Measurements from ENCODE around the gene ECM1.

Gene ECM1

DNA sequence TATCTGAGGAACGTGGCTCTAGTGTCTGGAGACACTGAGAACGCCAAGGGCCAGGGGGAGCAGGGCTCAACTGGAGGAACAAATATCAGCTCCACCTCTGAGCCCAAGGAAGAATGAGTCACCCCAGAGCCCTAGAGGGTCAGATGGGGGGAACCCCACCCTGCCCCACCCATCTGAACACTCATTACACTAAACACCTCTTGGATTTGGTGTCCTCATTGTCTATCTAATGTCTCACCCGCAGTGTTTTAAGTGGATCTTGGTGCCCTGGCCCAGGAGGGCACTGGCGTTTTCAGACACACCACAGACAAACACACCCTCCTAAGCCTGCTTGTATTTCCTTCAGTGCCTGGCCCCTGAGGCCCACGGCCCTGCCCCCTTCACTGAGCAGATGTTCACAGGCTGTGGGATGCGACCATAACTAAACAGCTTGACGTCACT is 5.5 kb downstream of the ECM1 start:
- DNase-seq, result no peak

DNA sequence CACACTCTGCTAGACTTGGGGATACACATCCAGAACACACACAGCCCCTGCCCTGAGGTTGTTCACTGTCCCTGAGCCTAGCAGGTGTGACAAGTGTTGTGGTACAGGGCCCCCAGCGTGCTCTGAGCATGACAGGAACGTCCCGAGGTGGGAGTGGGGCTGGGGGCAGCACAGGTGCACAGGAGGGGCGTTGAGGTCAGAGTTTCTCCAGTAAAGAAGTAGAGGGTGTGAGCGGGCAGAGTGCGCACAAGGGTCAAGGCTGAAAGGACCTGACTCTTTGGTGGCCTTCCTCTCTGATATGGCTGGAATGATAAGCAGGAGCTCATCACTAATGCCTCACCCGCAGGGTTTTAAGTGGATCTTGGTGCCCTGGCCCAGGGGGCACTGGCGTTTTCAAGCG is 6.4 kb downstream of the ECM1 start:
- no peak for DNase-seq

DNA sequence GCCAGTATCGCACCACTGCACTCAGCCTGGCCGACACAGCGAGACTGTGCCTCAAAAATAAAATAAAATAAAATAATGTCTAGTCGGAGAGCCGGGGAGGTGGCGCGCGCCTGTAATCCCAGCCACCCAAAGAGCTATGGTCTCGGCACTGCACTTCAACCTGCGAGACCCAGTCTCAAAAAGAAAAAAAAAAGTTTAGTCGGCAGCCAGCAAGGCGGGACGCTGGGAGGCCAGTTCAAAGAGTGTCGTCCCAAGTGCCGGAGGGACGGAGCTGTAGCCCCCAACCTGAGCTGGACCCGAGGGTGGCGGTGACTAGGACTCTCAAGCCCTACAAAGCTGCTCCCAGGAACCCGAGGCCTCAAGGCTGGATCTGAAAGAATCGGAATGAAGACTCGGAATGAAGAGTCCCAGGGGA is 7.0 kb downstream of the ECM1 start:
- no peak for DNase-seq

DNA sequence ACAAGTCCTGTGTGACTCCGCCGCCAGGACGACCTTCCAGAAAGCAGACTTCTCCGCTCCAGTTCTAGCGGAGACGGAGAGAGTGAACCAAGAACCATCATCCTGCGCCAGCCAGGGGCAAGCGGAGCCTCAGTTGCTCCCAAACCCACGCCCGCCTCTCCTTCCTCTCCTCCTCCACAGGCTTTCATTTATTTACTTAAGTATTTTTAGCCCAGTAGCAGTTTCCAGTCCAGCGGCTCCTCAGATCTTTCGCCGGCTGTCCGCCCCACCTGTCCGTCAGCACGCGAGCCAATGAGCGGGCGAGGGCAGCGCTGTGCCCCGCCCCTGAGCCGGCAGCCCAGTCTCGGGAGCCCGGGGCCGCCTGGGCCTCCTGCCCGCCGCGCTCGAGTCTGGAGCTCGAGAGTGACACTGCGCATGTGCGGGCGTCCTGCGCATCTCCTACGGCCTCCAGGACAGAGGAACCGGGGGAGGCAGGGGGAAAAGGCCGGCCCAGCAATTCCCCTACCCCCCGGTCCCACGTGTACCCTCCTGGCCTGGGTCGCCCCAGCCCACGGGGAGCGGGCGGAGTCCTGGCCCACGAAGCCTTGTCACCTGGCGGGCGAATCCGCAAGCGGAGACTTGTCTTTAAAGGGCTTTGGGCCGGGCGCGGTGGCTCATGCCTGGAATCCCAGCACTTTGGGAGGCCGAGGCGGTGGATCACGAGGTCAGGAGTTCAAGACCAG is 7.6 kb downstream of the ECM1 start, which contains the start of gene FALEC:
TSS of gene FALEC (plus strand) at position 425 of the 722 bp plus-strand sequence.
- DNase-seq, result peak; percentile 74 to 80 (median 78)

DNA sequence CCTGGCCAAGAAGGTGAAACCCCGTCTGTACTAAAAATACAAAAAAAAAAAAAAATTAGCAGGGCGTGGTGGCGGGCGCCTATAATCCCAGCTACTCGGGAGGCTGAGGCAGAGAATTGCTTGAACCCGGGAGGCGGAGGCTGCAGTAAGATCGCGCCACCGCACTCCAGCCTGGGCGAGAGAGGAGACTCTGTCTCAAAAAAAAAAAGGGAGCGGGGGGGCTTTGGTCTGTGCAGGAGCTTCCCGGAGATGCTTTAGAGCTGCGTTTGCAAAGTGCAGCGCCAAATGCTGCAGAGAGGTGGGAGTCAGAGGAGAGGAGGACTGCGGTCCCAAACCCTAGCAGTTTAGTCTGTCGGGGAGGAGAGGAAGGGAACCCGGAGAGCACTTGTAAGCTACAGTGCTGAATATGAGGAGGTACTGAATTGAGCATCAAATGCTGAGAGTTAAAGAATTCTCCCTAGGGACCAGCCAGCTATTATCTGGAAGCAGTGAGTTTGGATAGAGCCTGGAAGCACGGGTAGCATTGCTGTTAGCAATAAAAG is 8.2 kb downstream of the ECM1 start:
- no peak for DNase-seq

DNA sequence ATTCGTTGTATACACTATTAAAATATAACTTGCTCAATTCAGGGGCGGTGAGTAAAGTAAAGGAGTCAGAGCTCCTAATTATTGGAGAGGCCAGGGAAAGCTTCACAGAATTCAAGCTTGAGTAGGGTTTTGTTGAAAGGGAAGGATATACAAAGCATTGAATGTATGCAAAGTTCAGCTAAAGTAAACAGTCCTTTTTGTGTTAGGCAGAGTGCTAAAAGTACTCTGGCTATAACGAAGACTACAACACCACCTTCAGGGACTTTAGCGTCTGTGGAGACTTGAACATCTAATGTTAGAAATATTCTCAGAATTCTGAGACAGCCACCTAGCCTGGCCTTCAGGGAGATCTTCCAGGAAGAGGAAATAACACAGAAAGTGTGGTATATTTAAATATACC is 8.7 kb downstream of the ECM1 start:
- DNase-seq, result no peak

DNA sequence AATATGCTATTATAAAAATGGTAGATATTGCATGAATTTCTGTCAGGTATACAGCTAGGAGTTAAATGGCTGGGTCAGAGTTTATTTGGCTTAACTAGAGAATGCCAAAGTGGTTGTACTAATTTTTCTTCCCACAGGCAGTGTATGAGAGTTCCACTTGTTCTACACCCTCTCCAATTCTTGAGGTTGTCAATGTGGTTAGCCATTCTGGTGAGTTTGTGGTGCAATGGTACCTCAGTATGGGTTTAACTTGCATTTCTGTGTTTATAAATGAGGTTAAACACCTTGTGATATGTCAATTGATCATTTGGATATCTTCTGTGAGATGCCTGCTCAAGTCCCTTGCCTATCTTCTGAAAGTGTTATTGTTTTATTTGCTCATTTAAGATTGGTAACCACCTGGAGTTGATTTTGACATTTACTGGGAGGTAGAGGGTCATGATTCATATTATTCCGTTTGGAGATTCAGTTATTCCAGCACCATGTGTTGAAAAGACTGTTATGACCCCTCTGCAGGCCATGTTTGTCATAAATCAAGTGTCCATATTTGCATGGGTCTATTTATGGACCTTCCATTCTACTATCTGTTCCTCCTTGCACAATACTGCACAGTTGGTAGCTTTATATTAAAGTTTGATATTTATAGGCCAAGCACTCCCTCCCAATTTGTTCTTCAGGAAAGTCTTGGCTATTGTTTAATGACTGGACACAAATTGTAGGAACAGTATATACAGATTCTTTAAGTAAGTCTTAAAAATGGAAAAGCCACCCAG is 13.5 kb downstream of the ECM1 start:
- no peak for DNase-seq

DNA sequence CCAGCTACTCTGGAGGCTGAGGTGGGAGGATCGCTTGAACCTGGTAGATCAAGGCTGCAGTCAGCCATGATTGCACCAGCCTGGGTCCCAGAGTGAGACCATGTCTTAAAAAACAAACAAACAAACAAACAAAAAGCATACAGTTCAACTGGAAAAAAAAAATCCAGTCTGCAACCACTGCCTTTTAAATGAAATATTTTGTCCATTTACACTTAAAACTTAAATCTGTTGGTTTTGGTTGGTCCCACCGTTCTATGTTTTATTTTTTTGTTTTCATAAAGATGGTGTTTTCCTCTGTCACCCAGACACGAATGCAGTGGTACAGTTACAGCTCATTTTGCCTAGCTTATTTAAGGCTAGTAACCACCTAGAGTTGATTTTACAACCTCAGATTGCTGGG is 17.4 kb downstream of the ECM1 start:
- DNase-seq, result no peak

DNA sequence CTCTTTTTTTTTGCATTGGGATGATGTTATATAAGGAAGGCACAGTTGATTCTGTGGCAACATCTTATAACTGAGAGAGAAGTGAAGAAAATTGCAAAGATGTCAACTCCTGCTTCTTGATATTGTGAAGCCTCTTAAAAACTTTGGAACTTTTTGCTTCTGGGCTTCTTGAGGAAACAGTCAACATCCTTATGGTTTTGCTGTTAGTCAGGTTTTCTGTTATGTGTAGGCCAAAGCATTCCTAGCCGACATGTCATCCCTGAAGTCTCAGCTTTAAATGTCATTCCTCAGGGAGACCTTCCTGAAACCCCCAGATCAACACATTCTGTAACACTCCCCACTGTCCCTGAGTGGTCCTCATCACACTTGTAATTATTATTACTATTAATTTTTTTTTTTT is 20.3 kb downstream of the ECM1 start:
- no peak for DNase-seq

DNA sequence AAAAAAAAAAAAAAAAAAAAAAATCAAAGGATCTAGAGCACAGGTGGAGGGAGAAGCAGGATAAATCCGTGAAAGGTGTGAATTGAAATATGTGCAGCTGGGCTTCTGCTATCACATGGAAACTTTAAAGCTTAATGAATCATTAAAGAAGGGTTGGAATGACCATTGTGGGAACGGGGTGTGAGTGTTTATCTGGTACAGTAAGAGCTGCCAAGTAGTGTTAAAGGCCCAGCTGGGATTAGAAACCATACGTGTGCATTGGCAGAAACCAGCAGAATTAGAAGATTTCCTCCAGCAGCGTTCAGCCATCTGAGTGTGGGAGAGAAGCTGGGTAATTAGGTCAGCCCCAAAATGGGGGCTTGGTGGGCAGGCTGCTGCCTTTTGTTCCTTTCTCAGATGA is 21.1 kb downstream of the ECM1 start:
- DNase-seq, result no peak

DNA sequence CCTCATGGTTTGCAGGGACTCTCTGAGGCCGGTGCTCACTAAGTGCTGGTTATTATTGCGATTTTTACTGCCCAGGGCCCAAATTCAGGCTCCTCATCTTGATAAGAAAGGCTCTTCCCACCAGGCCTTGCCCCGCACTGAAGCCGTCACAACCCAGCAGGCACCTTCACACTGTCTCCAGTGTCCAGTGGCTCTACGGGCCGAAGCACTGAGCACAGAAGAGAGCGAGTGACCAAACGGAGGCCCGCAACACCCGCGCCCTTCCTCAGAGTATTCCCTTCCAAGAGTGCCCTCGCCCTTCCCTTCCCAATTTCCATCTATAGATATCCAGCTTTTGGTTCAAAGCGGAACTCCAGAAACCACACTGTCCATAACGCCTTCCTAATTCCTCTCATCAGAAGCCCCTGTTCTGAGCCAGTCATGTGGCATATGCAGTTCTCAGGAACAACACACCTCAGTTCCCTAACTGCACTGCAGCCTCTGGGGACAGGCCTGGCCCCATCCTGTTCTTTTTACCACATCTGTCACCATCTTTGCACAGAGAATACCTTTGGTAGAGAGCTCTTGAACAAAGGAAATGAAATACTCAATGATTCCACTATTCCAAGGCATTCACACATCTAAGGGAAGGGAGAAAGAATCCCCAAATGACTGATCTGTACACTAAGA is 22.7 kb downstream of the ECM1 start:
- no peak for DNase-seq

DNA sequence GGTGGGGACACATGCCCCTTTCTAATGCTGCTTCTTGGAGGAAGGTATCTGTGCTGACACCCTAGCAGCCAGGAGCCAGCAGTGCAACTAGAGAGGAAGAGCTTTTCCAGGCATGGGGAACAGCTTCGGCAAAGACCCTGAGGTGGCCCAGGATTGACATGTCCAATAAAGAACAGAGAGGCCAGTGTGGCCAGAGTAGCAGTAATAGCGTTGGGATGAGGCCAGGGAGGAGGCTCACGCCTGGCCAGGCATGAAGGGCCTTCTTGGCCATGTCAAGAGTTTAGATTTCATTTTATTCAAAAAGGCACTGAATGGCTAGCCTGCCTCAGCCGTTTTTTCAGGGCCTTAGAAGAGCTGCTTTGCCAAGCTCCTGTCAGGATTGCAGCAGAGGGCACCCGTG is 25.0 kb downstream of the ECM1 start:
- DNase-seq, result no peak

DNA sequence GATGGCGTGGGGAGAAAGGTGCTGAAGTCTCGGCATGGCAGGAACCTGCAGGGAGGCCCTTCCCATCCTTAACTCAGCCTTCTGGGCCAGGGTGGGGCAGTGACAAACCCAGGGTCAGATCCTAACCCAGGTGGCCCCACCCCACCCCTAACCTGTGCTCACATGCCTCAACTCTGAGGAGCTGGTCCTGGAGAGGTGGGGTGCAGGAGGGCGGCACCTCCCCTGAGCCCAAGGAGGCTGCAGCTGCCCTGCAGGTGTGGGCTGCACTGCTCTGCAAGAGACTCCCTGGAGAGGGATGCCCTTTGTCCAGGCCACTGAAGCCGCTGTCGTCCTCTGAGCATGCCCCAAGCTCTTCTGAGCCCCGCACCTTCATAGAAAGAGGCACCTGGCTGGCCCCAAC is 26.1 kb downstream of the ECM1 start:
- no peak for DNase-seq

DNA sequence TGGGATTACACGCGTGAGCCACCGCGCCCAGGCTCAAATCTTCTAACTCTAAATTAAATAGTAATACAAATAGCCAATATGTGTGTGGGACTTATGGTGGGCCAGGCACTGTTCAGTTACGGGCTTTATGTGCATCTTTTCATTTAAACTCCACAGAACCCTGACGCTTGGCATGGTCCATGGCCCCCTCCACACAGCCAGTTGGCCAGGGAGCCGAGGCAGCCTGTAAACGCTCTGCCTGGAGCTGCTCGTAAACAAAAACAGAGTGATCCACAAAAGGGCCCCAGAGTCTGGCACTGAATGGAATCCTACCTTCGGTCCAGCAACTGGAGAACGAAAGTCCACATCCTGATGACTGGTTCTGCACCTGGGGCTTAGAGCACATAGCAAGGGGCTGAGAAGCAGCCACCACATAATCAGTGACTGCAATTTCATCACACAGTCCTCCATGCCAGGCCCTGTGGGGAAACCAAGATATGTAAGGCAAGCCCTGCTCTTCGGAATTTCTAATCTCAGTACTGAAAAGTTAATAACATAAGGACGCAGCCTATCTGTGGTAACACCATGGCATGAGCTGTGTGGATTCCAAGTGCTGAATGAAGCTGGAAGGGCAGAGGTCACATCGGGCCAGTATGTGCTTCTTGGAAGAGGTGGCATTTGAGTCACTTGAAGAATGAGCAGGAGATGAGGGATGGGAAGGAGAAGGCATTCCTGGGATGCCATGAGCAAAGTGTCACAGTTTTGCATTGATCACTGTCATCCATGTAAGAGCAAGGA is 27.8 kb downstream of the ECM1 start:
- DNase-seq, result no peak

DNA sequence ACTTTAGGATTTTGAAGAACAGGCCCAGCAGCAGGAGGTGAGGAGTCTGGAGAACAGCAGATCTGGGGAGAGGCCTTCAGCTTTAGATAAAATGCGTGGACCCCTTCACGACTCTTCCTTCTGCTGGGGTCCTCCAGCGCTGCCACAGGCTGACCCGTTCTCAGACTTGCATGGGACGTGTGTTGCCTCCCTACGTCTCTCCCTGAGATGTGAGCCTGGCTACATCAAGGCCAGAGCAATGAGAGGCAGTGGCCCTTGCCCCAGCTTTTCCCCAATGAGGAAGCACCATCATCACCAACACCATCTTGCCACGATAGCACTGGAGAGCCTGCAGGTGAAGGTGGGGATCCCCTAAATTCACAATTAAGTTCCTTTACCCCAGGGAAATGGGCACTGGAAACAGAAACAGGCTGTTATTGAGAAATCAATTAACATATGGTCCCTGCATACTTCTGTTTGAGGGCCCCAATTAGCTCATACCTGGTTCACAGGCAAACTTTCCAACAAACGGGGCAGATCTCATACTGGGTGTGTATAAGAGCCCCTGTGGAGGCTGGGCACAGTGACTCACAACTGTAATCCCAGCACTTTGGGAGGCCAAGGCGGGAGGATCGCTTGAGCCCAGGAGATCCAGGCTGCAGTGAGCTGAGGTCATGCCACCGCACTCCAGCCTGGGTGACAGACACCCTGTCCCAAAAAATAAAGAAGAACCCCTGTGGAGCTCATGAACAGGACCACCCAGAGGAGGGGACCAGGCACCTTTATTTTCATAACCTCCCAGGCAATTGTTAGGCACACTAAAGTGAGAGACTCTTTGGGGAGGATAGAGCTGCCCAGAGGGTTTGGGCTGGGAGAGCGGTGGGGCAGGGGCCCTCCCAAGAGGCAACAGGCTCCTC is 29.2 kb downstream of the ECM1 start:
- DNase-seq, result no peak

DNA sequence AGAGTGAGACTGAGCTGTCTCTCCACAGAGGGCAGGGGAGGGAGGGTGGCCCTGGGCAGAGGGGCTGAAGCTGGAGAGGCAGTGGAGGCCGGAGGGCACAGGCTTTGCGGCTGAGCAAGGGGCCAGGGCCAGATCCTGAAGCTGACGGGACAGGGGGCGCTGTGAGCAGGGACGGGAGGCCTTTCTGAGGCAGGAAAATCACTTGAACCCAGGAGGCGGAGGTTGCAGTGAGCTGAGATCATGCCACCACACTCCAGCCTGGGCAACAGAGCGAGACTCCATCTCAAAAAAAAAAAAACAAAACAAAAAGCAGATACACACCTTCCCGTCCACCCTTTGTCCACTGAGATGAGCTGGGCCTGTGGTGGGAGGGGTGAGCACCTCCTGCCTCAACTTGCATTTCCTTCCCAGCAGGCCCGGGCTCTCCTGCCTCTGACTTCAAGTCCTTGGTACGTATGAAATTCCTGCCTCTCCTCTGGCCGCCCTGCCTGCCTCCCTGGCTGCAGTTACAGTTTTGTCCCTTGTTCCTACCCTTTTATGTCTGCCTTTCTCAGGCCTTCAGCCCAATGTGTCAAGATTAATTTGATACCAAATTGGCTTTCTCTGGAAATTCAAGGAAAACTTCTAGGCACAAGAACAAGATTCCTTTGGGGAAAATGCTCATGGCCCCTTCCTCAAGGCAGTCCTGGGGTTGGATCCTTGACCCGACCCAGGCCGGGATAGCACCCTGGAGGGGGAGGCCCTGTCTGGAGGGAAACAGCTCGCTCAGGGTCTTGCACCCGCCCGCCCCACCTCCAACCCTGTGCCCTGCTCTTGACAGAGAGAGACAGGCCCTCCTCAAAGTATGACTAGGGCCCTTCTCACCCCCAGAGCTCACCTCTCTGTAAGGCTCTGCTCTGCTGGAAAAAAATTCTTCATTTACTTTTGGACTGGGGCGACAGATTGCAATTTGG is 30.1 kb downstream of the ECM1 start:
- DNase-seq, result no peak

DNA sequence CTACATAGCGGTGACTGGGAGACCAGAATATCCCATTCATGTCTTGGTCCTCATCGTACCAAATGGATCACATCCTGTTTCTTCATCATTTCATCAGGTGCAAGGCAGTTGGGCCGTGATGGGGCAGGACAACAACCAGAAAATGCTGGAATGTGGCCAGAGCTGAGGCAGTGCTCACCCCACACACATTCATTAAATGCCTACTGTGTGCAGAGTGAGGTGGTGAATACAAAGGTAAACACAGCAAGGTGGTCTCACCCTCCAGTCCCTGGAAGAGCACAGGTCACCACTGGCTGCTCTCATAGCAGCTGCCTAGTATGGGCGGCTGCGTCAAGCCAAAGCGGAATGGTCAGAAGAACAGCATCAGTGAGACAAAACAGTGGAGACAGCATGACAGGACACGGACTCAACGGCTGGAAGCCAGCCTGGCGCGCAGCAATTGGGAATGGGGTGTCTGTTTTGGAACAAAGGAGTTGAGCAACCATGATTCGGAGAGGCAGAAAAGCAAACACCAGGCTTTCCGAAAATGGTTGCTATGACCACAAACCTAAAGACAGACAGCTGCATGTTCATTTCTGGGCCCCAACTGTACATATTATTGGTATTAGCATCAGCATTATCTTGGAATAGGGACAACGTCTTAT is 35.7 kb downstream of the ECM1 start:
- no peak for DNase-seq

DNA sequence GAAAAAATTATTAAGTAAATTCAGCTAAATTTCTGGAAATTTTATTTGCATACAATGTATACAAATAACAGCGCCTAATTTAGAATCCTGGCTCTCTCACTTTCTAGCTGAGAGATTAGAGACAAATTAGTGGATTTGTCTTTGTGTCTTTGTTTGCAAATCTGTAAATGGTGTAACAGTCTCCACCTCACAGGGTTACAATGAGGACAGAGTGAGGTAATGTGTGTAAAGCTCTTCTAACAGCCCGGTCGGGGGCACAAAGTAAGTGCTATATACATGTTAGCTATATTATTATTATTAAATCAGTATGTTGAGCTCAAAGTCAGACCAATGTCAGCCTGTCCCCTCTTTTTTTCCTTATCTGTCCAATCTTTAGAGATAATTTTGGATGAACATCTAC is 36.3 kb downstream of the ECM1 start:
- DNase-seq, result no peak

DNA sequence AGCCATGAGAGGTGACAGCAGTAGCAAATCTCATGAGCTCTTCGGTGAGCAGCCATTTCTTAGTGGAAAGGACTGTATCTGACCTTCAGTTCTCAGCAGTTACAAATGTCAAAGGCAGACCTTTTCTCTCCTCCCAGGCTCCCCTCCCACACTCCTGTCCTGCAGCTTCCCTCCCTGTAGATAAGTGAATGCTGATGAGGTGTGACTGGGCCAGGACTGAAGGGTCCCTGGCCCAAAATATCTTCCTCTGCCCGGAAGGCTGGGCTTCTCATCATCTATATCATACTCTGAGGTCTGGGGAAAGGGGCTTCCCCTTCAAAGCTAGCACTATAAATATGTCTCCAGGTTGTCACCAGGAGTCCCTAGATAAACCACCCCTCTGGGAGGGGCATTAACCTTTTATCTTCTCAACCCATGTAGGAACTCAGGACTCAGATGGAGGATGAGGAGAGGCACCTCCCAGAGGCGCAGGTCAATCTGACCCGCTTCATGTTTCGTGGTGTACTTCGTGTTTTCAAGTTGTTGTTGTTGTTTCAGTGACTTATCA is 37.6 kb downstream of the ECM1 start:
- DNase-seq, result no peak
